Mesenchymal stem cell (in vitro differentiated cells and primary cell): ENCODE results near the gene FBXL2.
"Not testable (repeated sequence)": the region's sequence is repeated elsewhere in the genome, so short reads cannot be mapped to it uniquely, and the experiment has no call there.

Source experiments
- DNase-seq: peaks from one replicate; pipeline ENCODE4 v3.0.0-alpha.2; 2013
- H2AFZ ChIP-seq: one replicate; pipeline ENCODE4 v1.6.1; 2013; ENCODE audit warnings: low read depth, mild to moderate bottlenecking, control low read depth, inconsistent platforms, low read length, moderate library complexity
- H2AK5ac ChIP-seq: 2 replicates; pipeline ENCODE4 v1.6.1; 2013; ENCODE audit warnings: low read length, moderate library complexity, mild to moderate bottlenecking, inconsistent platforms; ENCODE audit not compliant: severe bottlenecking
- H2BK120ac ChIP-seq: one replicate; pipeline ENCODE4 v1.6.1; 2013; ENCODE audit warnings: low read depth, mild to moderate bottlenecking, inconsistent platforms, low read length, moderate library complexity
- H2BK12ac ChIP-seq, 2 experiments: one replicate each; pipeline ENCODE4 v1.6.1; 2013; ENCODE audit warnings: inconsistent platforms in 2 of 2, low read length in 2 of 2, mild to moderate bottlenecking in 2 of 2, moderate library complexity in 2 of 2, control low read depth in 1 of 2
- H2BK15ac ChIP-seq: one replicate; pipeline ENCODE4 v1.6.1; 2013; ENCODE audit warnings: mild to moderate bottlenecking, low read depth, inconsistent platforms; ENCODE audit not compliant: poor library complexity, severe bottlenecking
- H2BK5ac ChIP-seq: 2 replicates; pipeline ENCODE4 v1.6.1; 2013; ENCODE audit warnings: low read depth, mild to moderate bottlenecking, low read length, control low read depth, inconsistent platforms; ENCODE audit not compliant: poor library complexity, severe bottlenecking
- H3K14ac ChIP-seq, 2 experiments: one replicate each; pipeline ENCODE4 v1.6.1; 2013; ENCODE audit warnings: inconsistent platforms in 2 of 2, low read length in 2 of 2, control low read depth in 1 of 2, mild to moderate bottlenecking in 1 of 2, moderate library complexity in 1 of 2
- H3K18ac ChIP-seq, 2 experiments: one replicate each; pipeline ENCODE4 v1.6.1; 2013; ENCODE audit warnings: inconsistent platforms in 2 of 2, low read length in 2 of 2, control low read depth in 1 of 2, low read depth in 1 of 2, mild to moderate bottlenecking in 1 of 2
- H3K23ac ChIP-seq, 2 experiments: one replicate each; pipeline ENCODE4 v1.6.1; 2013; ENCODE audit warnings: inconsistent platforms in 2 of 2, low read length in 2 of 2, mild to moderate bottlenecking in 2 of 2, moderate library complexity in 2 of 2, control low read depth in 1 of 2
- H3K27ac ChIP-seq: 2 replicates; pipeline ENCODE4 v1.5.1; 2013; ENCODE audit warnings: mild to moderate bottlenecking, moderate library complexity, low read length, control low read depth, inconsistent platforms; ENCODE audit not compliant: poor library complexity, severe bottlenecking
- H3K27me3 ChIP-seq, 2 experiments: 2 replicates each; pipeline versions ENCODE4 v1.6.1 to v1.7.0; 2013; ENCODE audit warnings: low read length in 2 of 2, mild to moderate bottlenecking in 2 of 2, moderate library complexity in 2 of 2, control low read depth in 1 of 2, inconsistent platforms in 1 of 2; ENCODE audit not compliant: control insufficient read depth in 1 of 2, insufficient read depth in 1 of 2
- H3K36me3 ChIP-seq, 2 experiments: 2 replicates each; pipeline versions ENCODE4 v1.6.1 to v1.7.0; 2013; ENCODE audit warnings: low read length in 2 of 2, control low read depth in 1 of 2, inconsistent platforms in 1 of 2, low read depth in 1 of 2, mild to moderate bottlenecking in 1 of 2; ENCODE audit not compliant: insufficient read depth in 2 of 2, control insufficient read depth in 1 of 2
- H3K4ac ChIP-seq, 2 experiments: one replicate each; pipeline ENCODE4 v1.6.1; 2013; ENCODE audit warnings: inconsistent platforms in 2 of 2, low read length in 2 of 2, mild to moderate bottlenecking in 2 of 2, moderate library complexity in 2 of 2, control low read depth in 1 of 2, low read depth in 1 of 2
- H3K4me1 ChIP-seq: 2 replicates; pipeline ENCODE4 v1.6.1; 2013; ENCODE audit warnings: low read depth, low read length, control low read depth; ENCODE audit not compliant: control insufficient read depth, insufficient read depth
- H3K4me2 ChIP-seq: 2 replicates; pipeline ENCODE4 v1.6.1; 2013; ENCODE audit warnings: low read length, mild to moderate bottlenecking, inconsistent platforms; ENCODE audit not compliant: poor library complexity, severe bottlenecking
- H3K4me3 ChIP-seq, 2 experiments: 2 replicates each; pipeline versions ENCODE4 v1.5.1 to v1.7.0; 2013; ENCODE audit warnings: low read length in 2 of 2, mild to moderate bottlenecking in 2 of 2, control low read depth in 1 of 2, low read depth in 1 of 2; ENCODE audit not compliant: insufficient read depth in 1 of 2
- H3K79me1 ChIP-seq: replicated peaks from 2 replicates; pipeline ENCODE4 v1.6.1; 2013; ENCODE audit warnings: mild to moderate bottlenecking, control low read depth, low read length, inconsistent platforms; ENCODE audit not compliant: poor library complexity, severe bottlenecking
- H3K9ac ChIP-seq: 2 replicates; pipeline ENCODE4 v1.7.0; 2013; ENCODE audit warnings: mild to moderate bottlenecking, low read length, moderate library complexity
- H3K9me3 ChIP-seq: 2 replicates; pipeline ENCODE4 v1.7.0; 2013; ENCODE audit warnings: mild to moderate bottlenecking, low read length; ENCODE audit not compliant: control insufficient read depth
- H4K8ac ChIP-seq: one replicate; pipeline ENCODE4 v1.6.1; 2013; ENCODE audit warnings: inconsistent platforms, mild to moderate bottlenecking, low read length, moderate library complexity
- H4K91ac ChIP-seq: one replicate; pipeline ENCODE4 v1.6.1; 2013; ENCODE audit warnings: mild to moderate bottlenecking, low read length, inconsistent platforms
- WGBS: methylation state at CpG from one replicate; pipeline ENCODE4 v1.1.7; 2013; ENCODE audit warnings: mixed read lengths; 5-methylcytosine and 5-hydroxymethylcytosine counted together

Gene FBXL2

GRCh38 chr3:33334364-33334763, 57.1 kb downstream of the FBXL2 start:
- Histone ChIP-seq H3K27me3 (no peaks in the 10 kb centered on the region), H2BK120ac (no peak overlapping the region), H3K27ac (no peak overlapping the region), H4K91ac (no peak overlapping the region), H3K4me1 (no peaks in the 10 kb centered on the region), H3K14ac (no peak overlapping the region), H4K8ac (no peak overlapping the region), H2AK5ac (no peak overlapping the region), H3K4ac (no peak overlapping the region), H3K9me3 (peaks cover 26% of the 10 kb centered on the region), H2BK15ac (no peak overlapping the region), H3K4me3 (peak overlapping the region in 1 of 2 experiments; percentile 41), H3K4me2 (no peak overlapping the region), H2BK5ac (no peak overlapping the region), H2AFZ (no peak overlapping the region), H3K79me1 (peaks cover 5% of the 10 kb centered on the region), H3K23ac (no peak overlapping the region), H2BK12ac (no peak overlapping the region), H3K18ac (no peak overlapping the region), H3K9ac (no peak overlapping the region), H3K36me3 (no peaks in the 10 kb centered on the region)
- DNase-seq = no peak
- no CpG with 5 or more reads among the region's 2 CpGs for WGBS

DNA sequence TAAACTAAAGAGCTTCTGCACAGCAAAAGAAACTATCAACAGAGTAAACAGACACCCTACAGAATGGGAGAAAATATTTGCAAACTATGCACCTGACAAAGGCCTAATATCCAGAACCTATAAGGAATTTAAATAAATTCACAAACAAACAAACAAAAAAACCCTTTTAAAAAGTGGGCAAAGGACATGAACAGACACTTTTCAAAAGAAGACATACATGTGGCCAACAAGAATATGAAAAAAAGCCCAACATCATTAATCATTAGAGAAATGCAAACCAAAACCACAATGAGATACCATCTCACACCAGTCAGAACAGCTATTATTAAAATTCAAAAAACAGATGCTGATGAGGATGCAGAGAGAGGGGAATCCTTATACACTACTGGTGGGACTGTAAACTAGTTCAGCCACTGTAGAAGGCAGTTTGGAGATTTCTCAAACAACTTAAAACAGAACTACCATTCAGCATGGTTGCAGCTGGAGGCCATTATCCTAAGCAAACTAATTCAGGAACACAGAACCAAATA, 61.8 kb downstream of the FBXL2 start:
- not testable (repeated sequence) for H3K27ac ChIP-seq, H3K79me1 ChIP-seq, H3K23ac ChIP-seq, H2BK120ac ChIP-seq, H3K27me3 ChIP-seq, H2AFZ ChIP-seq, H3K4me1 ChIP-seq, H3K4ac ChIP-seq, H4K91ac ChIP-seq, H3K9ac ChIP-seq, H4K8ac ChIP-seq, H3K4me3 ChIP-seq, H3K4me2 ChIP-seq, H2BK5ac ChIP-seq, DNase-seq, H2BK12ac ChIP-seq, H3K18ac ChIP-seq, H3K14ac ChIP-seq, H2AK5ac ChIP-seq, H3K36me3 ChIP-seq, H2BK15ac ChIP-seq
- peaks cover 18% of the 10 kb centered on the region for H3K9me3 ChIP-seq

DNA sequence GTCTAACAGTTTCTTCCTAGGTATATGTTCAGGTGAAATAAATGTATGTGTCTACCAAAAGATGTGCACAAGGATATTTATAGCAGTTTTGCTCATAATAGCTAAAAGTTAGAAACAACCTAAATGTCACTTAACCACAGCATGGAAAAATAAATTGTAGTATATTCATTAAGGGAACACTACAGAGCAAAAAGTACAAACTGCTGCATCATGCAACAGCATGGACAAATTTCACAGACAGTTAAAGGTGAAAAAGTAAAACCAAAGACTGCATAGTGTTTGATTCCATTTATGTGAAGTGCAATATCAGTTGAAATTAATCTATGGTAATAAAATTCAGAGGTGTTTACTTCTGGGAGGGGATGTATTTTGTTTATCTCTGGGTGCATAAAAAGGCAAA, 62.5 kb downstream of the FBXL2 start:
- Histone ChIP-seq H3K9ac (no peak overlapping the region), H4K91ac (no peak overlapping the region), H3K18ac (no peak overlapping the region), H3K4ac (no peak overlapping the region), H2AFZ (no peak overlapping the region), H2BK15ac (no peak overlapping the region), H3K27ac (no peak overlapping the region), H3K4me1 (no peaks in the 10 kb centered on the region), H3K36me3 (no peaks in the 10 kb centered on the region), H3K4me3 (no peak overlapping the region), H2BK12ac (no peak overlapping the region), H2BK120ac (no peak overlapping the region), H4K8ac (no peak overlapping the region), H3K23ac (no peak overlapping the region), H2AK5ac (no peak overlapping the region), H3K27me3 (no peaks in the 10 kb centered on the region), H3K9me3 (peaks cover 10% of the 10 kb centered on the region), H3K79me1 (peaks cover 1% of the 10 kb centered on the region), H2BK5ac (no peak overlapping the region), H3K4me2 (no peak overlapping the region), H3K14ac (no peak overlapping the region)
- DNase-seq = no peak

DNA sequence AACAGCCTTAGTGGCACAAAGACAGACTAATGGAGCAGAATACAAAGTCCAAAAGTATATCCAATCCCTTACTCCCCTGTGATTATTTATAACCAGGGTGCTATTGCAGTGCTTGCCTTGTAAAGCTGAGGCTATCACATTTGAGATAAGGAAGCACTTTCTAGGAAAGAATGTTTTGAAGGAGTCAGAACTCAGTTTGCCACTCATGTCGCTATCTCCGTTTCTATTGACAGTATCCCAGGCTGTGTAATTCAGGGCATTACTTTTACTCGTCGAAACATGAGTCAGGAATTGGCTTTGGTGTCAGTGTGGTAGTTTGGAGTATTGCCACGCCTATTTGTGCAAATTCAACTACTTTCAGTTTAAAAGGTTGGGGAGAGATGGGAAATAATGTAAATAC, 78.4 kb downstream of the FBXL2 start:
- H3K18ac ChIP-seq = peak overlapping the region in 1 of 2 experiments; percentile 8
- no peak overlapping the region for H4K91ac ChIP-seq
- H3K79me1 ChIP-seq = peaks cover 18% of the 10 kb centered on the region
- H2BK5ac ChIP-seq = no peak overlapping the region
- peaks cover 1% of the 10 kb centered on the region for H3K4me1 ChIP-seq
- H3K27me3 ChIP-seq = no peaks in the 10 kb centered on the region
- no peaks in the 10 kb centered on the region for H3K9me3 ChIP-seq
- no peak overlapping the region for H2BK12ac ChIP-seq
- no peak overlapping the region for H2AK5ac ChIP-seq
- no peak overlapping the region for H3K14ac ChIP-seq
- peak overlapping the region; percentile 58 for H3K9ac ChIP-seq
- no peak overlapping the region for H3K4ac ChIP-seq
- H3K4me2 ChIP-seq = no peak overlapping the region
- no peak overlapping the region for H4K8ac ChIP-seq
- no peak overlapping the region for H2AFZ ChIP-seq
- WGBS = 78% methylated on average over 4 of the region's 5 CpGs
- H2BK15ac ChIP-seq = no peak overlapping the region
- H3K36me3 ChIP-seq = no peaks in the 10 kb centered on the region
- H3K4me3 ChIP-seq = peak overlapping the region in 1 of 2 experiments; percentile 64
- no peak overlapping the region for H3K23ac ChIP-seq
- H3K27ac ChIP-seq = no peak overlapping the region
- no peak overlapping the region for H2BK120ac ChIP-seq
- no peak for DNase-seq
